SK-N-MC (cell line): ENCODE data around the gene KATNB1.

Source experiments
- DNase-seq: peaks from one replicate; pipeline ENCODE4 v3.0.0-alpha.2; 2011; ENCODE audit warnings: low read depth, low spot score
- H3K27ac ChIP-seq: fragments of 200-600 bp; sonication (generic); 2 replicates; pipeline ENCODE4 v1.5.1; 2016; ENCODE audit warnings: mixed run types
- H3K36me3 ChIP-seq: fragments of 200-600 bp; sonication (generic); 2 replicates; pipeline ENCODE4 v1.6.1; 2017; ENCODE audit warnings: antibody characterized with exemption, low read length, mixed read lengths; ENCODE audit not compliant: insufficient read depth
- H3K4me3 ChIP-seq: fragments of 200-600 bp; sonication (generic); 2 replicates; pipeline ENCODE4 v1.5.1; 2016
- H3K9ac ChIP-seq: fragments of 200-600 bp; sonication (generic); 2 replicates; pipeline ENCODE4 v1.8.0; 2017; ENCODE audit warnings: mixed run types, mixed read lengths; ENCODE audit not compliant: insufficient read length
- H3K9me3 ChIP-seq: fragments of 200-600 bp; sonication (generic); 2 replicates; pipeline ENCODE4 v1.6.1; 2017; ENCODE audit warnings: low read depth, mild to moderate bottlenecking, antibody characterized with exemption, low read length, moderate library complexity, mixed read lengths
- EZH2 ChIP-seq: fragments of 200-600 bp; sonication (generic); IDR thresholded peaks from one replicate; pipeline ENCODE4 v1.6.1; 2017; ENCODE audit warnings: antibody characterized with exemption
- FOXP2 ChIP-seq: optimal IDR thresholded peaks from 2 replicates; pipeline ENCODE3; 2011; ENCODE audit warnings: mild to moderate bottlenecking, moderate library complexity; ENCODE audit not compliant: insufficient read depth; ENCODE audit errors: extremely low read length, control extremely low read depth
- POLR2AphosphoS5 ChIP-seq: IDR thresholded peaks from 2 replicates; pipeline ENCODE4 v1.6.1; 2012; ENCODE audit warnings: mild to moderate bottlenecking, low read depth, low read length, borderline replicate concordance

The KATNB1 gene

DNA sequence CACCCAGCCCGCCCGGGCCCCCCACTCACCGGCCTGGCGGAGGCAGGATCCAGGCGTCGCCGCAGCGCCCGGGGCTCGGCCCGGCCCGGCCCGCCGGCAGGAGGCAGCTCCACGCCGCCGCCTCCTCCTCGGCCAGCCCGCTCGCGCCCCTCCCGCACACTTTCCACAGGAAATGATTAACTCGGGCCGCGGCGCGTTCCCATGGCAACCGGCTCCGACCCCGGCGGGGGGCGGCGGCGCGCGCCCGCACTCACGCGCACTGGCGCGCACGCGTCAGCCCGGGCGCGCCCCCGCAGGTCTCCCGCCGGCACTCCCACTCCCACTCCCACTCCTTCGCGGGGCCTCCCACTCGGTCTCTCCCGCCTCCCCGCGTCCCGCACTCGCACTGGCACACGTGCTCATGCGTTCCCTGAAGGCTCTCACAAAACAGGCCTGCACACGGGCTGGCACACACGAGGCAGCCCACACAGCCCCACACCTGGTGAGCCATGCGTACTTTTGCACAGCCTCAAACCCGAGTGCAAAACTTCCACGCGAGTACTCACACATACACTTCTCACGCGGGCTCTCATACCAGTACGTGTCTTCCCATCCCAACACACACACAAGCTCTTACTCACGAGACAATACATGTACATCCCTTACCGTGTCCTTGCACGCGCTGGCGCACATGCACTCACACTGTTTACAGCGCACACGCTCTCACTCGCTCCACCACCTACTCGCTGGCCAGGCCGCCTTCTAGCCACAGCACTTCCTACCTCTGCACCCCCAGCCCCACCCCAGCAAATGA lies 67.0 kb downstream of the KATNB1 start, which contains the start of gene KIFC3:
Gene KIFC3, minus strand, starts transcription at position 151 of the 793 bp plus-strand sequence. CDS start 4,248 bp downstream, outside the sequence.
- H3K4me3 ChIP-seq = peak within 1 kb of the TSS; percentile 81
- DNase-seq = no peak
- H3K9ac ChIP-seq = peak within 1 kb of the TSS; percentile 78

DNA sequence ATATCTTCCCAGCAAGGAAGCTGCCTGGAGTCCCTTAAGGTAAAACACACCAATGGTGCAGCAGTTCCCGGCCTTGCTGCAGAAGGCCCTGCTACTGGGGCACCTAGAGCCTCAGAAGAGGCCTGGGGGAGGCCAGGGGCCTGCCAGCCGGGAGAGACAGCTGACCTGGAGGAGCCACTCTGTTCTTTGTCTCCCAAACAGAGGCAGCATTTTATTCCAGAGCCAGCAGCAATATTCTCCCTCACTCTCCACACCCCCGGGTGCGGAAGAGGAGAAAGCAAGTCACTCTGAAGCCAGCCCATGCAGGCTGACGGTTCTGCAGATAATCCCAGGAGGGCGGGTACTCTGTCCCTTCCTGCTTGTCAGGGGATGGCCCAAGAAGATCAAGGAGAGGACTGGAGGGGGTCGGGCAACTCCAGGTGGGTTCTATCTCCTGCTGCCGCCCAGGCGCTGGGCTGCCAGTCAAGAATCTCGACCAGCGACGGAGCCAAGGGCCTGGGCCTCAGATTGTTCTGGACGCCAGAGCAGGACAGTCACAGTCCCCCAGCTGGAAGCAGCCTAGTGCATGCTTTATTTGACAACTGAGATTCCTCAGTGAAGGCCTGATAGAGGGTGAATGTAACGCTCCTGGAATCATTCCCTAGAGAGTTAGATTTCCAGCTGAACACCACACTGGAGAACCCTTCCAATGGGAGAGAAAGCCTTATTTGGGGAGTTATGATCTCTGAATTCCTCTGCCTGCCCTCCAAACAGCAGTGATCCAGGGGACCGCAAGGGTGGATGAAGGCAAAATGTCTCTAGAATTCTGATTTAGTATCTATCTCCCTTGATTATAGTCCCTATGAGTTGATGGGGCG lies 67.8 kb downstream of the KATNB1 start:
- Histone ChIP-seq H3K9ac (peak overlapping the region; percentile 26), H3K4me3 (peak overlapping the region; percentile 81; the same call in 1 of the 2 replicates), H3K27ac (peak overlapping the region; percentile 89)

More for the DNA sequence above, 67.0 kb downstream of the KATNB1 start, which contains the start of gene KIFC3:
- TF ChIP-seq FOXP2 = no peak
- no peak for TF ChIP-seq POLR2AphosphoS5
- TF ChIP-seq EZH2 = no peak
- H3K36me3 ChIP-seq = no peaks in the 10 kb centered on the region; the same call in 1 of the 2 replicates
- no peaks in the 10 kb centered on the region for H3K9me3 ChIP-seq
- peak within 1 kb of the TSS; percentile 89 for H3K27ac ChIP-seq

DNA sequence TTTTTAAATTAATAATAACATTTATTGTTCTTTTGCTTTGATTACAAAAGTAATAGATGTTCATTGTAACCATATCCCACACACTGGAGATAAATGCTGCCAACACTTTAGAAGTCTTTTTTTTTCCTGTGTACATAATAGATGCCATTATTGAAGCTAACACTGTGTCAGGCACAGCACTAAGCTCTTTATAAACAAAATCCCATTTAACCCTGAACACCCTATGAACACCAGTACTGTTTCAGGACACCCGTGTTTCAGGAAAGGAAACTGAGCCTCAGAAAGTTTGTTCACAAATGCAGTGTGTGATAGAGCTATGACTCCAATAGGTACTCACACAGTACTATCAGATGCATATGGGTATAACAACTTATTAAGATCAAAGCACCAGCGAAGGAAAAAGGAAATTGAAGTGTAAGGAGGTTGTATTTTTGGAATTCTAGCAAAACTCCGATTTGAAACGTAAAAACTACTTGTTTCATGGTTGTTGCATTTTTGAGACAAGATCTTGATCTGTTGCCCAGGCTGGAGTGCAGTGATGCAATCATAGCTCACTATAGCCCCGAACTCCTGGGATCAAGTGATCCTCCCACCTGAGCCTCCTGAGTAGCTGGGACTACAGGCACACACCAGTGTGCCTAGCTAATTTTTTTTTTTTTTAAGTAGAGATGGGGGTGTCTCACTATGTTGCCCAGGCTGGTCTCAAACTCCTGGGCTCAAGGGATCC lies 68.7 kb downstream of the KATNB1 start:
- peak overlapping the region; percentile 89 for H3K27ac ChIP-seq
- TF ChIP-seq POLR2AphosphoS5 (no peak), FOXP2 (no peak), EZH2 (no peak)
- no peaks in the 10 kb centered on the region for H3K36me3 ChIP-seq

More for the DNA sequence above, 67.8 kb downstream of the KATNB1 start:
- no peak for DNase-seq
- H3K36me3 ChIP-seq = no peaks in the 10 kb centered on the region
- TF ChIP-seq EZH2 = no peak
- TF ChIP-seq FOXP2 = no peak
- TF ChIP-seq POLR2AphosphoS5 = no peak
- H3K9me3 ChIP-seq = no peaks in the 10 kb centered on the region

DNA sequence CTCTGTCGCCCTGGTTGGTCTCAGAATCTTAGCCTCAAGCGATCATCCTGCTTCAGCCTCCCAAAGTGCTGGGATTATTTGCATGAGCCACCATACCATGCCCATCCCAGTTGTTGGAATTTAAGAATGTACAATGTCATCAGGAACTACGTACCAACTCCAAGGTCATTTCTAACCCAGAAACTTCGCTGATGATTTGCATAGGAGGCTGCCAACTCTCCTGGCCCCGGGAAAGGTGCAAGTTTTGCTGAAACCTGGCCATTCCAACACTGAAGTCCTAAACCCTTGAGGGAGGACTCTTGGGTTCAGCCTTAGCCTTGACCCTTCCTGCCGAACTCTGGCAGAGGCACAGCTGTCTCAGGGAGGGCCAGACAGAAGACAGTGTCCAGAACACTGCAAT lies 69.6 kb downstream of the KATNB1 start:
- TF ChIP-seq EZH2 = no peak
- TF ChIP-seq POLR2AphosphoS5 = no peak
- no peak for TF ChIP-seq FOXP2
- H3K9ac ChIP-seq = no peak overlapping the region
- no peak for DNase-seq
- no peak overlapping the region for H3K4me3 ChIP-seq
- no peaks in the 10 kb centered on the region for H3K36me3 ChIP-seq
- no peak overlapping the region for H3K27ac ChIP-seq
- no peaks in the 10 kb centered on the region for H3K9me3 ChIP-seq

More for the DNA sequence above, 68.7 kb downstream of the KATNB1 start:
- DNase-seq = no peak
- Histone ChIP-seq H3K4me3 (no peak overlapping the region), H3K9me3 (no peaks in the 10 kb centered on the region), H3K9ac (no peak overlapping the region)
